ENCODE measurements around the gene HCK.
A peak's percentile ranks its signal among the peaks of the same experiment; 100 is the strongest.

Gene HCK

DNA sequence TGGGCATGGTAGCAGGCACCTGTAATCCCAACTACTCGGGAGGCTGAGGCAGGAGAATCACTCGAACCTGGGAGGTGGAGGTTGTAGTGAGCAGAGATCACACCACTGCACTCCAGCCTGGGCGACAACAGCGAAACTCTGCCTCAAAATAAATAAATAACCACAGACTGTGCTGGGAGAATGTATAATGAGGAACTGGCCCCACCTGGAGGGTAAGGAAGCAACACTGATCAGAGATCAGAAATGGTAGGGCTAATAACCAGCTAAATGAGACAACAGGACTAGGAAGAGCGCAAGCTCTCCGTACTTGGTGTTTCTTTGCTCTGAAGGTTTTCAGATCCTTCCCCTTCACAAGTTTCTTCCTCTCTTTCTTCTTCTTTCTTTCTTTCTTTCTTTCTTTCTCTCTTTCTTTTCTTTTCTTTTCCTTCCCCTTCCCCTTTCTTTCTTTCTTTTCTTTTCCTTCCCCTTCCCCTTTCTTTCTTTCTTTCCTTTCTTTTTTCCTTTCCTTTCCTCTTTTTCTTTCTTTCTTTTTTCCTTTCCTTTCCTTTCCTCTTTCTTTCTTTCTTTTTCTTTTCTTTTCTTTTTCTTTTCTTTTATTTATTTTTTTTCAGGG, 27.3 kb upstream of the HCK start:
- peaks cover 50% of the 10 kb centered on the region for H3K27me3 ChIP-seq (ENCODE audit: insufficient read depth, poor library complexity, severe bottlenecking)
- no peak overlapping the region for H3K27ac ChIP-seq (ENCODE audit: poor library complexity, severe bottlenecking)
- no peak overlapping the region for H3K4me3 ChIP-seq (ENCODE audit: severe bottlenecking)
- H3K9me3 ChIP-seq (ENCODE audit: severe bottlenecking): no peaks in the 10 kb centered on the region
- TF ChIP-seq, protein P1, sequence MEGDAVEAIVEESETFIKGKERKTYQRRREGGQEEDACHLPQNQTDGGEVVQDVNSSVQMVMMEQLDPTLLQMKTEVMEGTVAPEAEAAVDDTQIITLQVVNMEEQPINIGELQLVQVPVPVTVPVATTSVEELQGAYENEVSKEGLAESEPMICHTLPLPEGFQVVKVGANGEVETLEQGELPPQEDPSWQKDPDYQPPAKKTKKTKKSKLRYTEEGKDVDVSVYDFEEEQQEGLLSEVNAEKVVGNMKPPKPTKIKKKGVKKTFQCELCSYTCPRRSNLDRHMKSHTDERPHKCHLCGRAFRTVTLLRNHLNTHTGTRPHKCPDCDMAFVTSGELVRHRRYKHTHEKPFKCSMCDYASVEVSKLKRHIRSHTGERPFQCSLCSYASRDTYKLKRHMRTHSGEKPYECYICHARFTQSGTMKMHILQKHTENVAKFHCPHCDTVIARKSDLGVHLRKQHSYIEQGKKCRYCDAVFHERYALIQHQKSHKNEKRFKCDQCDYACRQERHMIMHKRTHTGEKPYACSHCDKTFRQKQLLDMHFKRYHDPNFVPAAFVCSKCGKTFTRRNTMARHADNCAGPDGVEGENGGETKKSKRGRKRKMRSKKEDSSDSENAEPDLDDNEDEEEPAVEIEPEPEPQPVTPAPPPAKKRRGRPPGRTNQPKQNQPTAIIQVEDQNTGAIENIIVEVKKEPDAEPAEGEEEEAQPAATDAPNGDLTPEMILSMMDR (IDR thresholded peaks at IDR 0.05; ENCODE audit: poor library complexity, severe bottlenecking): no peak
- no peaks in the 10 kb centered on the region for H3K36me3 ChIP-seq (ENCODE audit: low read depth)
- ATAC-seq (ENCODE audit: low read depth): 0 out of 3 replicates have a peak, but pooled peaks have one; percentile 26
- no peaks in the 10 kb centered on the region for H3K4me1 ChIP-seq (ENCODE audit: insufficient read depth, poor library complexity, severe bottlenecking)
- no peak for DNase-seq (ENCODE audit: low spot score)

DNA sequence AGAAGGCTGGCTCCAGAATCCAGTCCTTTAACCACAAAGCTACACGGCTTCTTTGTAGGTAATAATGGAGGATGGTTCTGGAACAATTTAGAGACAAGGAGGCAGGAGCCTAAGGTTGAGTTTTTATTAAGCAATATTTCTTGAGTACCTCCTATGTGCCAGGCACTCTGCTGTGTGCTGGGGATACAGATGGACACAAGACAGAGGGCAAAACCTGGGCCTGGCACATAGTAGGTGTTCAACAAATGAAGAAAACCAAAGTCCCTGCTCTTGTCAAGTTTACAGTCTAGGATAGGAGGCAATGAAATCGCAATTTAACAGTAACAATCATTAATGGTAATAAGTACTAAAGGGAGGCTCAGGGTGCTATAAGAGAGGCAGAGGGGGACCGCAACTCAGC, 24.4 kb upstream of the HCK start:
- ATAC-seq (ENCODE audit: low read depth): no peak
- Histone ChIP-seq H3K4me3 (ENCODE audit: severe bottlenecking) (no peak overlapping the region), H3K9me3 (ENCODE audit: severe bottlenecking) (no peaks in the 10 kb centered on the region), H3K27me3 (ENCODE audit: insufficient read depth, poor library complexity, severe bottlenecking) (peaks cover 43% of the 10 kb centered on the region), H3K4me1 (ENCODE audit: insufficient read depth, poor library complexity, severe bottlenecking) (no peaks in the 10 kb centered on the region), H3K36me3 (ENCODE audit: low read depth) (no peaks in the 10 kb centered on the region), H3K27ac (ENCODE audit: poor library complexity, severe bottlenecking) (no peak overlapping the region)
- no peak for DNase-seq (ENCODE audit: low spot score)
- TF ChIP-seq, protein P1 (IDR thresholded peaks at IDR 0.05; ENCODE audit: poor library complexity, severe bottlenecking): no peak

DNA sequence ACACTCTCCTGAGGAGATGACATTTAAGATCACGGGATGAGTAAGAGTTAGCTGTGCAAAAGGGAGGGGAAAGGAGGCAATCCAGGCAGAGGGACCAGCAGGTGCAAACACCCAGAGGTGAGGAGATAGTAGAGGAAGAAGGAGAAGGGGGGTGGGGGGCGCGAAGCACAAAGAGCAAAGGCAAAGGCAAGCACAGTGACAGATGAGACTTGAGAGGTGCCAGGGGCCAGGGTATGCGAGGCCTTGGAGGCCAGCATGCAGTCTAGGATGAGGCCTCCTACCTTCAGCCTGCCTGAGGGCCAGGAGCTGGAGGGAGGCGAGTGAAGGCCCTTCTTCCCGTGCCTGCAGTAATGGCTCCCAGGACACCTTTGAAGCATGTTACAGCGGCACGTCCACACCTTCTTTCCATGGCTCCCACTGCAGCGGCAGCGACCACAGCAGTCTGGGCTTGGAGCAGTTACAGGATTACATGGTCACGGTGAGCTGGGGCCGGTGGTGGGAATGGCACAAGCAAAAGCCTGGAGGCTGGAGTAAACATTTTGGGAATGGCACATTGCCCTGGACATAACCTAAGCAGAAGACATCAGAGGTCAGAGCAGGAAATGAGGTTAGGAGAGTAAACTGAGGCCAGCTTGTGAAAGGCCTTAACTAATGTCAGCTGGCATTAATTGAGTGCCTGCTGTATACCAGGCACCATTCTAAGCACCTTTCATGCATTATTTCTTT, 23.2 kb upstream of the HCK start:
- Histone ChIP-seq H3K4me1 (ENCODE audit: insufficient read depth, poor library complexity, severe bottlenecking) (no peaks in the 10 kb centered on the region), H3K27ac (ENCODE audit: poor library complexity, severe bottlenecking) (no peak overlapping the region), H3K27me3 (ENCODE audit: insufficient read depth, poor library complexity, severe bottlenecking) (peaks cover 44% of the 10 kb centered on the region), H3K36me3 (ENCODE audit: low read depth) (no peaks in the 10 kb centered on the region), H3K9me3 (ENCODE audit: severe bottlenecking) (no peaks in the 10 kb centered on the region), H3K4me3 (ENCODE audit: severe bottlenecking) (no peak overlapping the region)
- ATAC-seq (ENCODE audit: low read depth) (no peak), DNase-seq (ENCODE audit: low spot score) (no peak)
- TF ChIP-seq, protein P1 (IDR thresholded peaks at IDR 0.05; ENCODE audit: poor library complexity, severe bottlenecking): no peak

DNA sequence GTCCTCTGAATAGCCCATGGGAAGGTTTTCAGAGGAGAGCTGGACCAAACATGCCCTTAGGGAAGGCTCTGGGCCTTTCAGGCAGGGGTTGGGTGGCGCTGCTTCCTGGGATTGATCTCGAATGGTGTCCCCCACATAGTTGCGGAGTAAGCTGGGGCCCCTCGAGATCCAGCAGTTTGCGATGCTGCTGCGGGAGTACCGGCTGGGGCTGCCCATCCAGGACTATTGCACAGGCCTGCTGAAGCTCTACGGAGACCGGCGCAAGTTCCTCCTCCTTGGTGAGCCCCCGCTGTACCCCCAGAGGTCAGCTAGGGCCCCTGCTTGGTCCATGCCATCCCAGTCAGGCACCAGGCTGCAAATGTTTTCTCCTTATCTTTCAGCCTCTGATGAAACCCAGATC, 22.5 kb upstream of the HCK start:
- H3K36me3 ChIP-seq (ENCODE audit: low read depth): no peaks in the 10 kb centered on the region
- H3K27me3 ChIP-seq (ENCODE audit: insufficient read depth, poor library complexity, severe bottlenecking): peaks cover 48% of the 10 kb centered on the region
- ATAC-seq (ENCODE audit: low read depth) (no peak), DNase-seq (ENCODE audit: low spot score) (no peak)
- H3K27ac ChIP-seq (ENCODE audit: poor library complexity, severe bottlenecking): no peak overlapping the region
- no peak overlapping the region for H3K4me3 ChIP-seq (ENCODE audit: severe bottlenecking)
- no peaks in the 10 kb centered on the region for H3K4me1 ChIP-seq (ENCODE audit: insufficient read depth, poor library complexity, severe bottlenecking)
- TF ChIP-seq, protein P1 (IDR thresholded peaks at IDR 0.05; ENCODE audit: poor library complexity, severe bottlenecking): no peak
- no peaks in the 10 kb centered on the region for H3K9me3 ChIP-seq (ENCODE audit: severe bottlenecking)

Measured in RWPE2 (cell line).